ENCODE measurements around the gene PDE7B. TPM values are rescaled to one million over a fixed set of nuclear protein-coding genes. Genes with fewer than 3 reads are reported as not detected.

PDE7B gene
- total and polyA plus RNA-seq, 9 of the 15 experiments (the other 6 are each of a cell fraction or from before 2014, with no cell fraction given) = 0.01 TPM; not detected in 8

DNA sequence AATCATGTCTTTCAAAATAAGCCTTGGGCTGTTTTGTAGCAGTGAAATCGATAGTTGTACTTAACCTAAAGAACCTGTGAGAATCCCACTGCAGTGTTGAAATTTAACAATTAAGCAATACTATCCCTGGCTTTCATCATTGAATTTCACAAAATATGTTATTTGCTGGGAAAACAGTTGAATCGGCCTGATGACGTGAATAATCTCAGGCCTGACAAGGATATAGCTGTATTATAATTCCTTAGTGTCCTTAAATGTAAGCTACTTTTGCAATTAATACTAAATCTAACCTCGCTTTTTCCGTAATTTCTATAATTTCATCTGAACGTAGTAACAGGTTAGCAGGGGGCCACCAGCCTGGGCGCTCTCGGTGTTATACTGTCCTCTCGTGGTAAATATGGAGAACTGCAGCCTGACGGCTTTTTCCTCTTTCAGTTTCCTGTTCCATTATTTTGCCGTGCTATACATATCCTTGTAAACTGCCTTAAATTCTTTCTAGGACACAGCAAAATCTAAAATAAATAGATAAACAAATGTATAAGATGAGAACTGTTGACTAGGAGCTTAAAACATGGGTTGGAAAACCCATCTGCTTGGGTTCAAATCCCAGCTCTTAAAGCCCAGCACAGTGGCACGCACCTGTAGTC is 374.6 kb downstream of the PDE7B start (continued):
- TF ChIP-seq, protein P1, sequence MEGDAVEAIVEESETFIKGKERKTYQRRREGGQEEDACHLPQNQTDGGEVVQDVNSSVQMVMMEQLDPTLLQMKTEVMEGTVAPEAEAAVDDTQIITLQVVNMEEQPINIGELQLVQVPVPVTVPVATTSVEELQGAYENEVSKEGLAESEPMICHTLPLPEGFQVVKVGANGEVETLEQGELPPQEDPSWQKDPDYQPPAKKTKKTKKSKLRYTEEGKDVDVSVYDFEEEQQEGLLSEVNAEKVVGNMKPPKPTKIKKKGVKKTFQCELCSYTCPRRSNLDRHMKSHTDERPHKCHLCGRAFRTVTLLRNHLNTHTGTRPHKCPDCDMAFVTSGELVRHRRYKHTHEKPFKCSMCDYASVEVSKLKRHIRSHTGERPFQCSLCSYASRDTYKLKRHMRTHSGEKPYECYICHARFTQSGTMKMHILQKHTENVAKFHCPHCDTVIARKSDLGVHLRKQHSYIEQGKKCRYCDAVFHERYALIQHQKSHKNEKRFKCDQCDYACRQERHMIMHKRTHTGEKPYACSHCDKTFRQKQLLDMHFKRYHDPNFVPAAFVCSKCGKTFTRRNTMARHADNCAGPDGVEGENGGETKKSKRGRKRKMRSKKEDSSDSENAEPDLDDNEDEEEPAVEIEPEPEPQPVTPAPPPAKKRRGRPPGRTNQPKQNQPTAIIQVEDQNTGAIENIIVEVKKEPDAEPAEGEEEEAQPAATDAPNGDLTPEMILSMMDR (IDR thresholded peaks at IDR 0.05 in 2 of 3, conservative IDR thresholded peaks at IDR 0.05 in 1 of 3; ENCODE audit: insufficient read depth in 2 of 3, low read depth in 1 of 3, low read length in 3 of 3) = peak; percentile 96 to 99 (median 99)
- no peak for TF ChIP-seq RCOR1 (IDR thresholded peaks at IDR 0.05; ENCODE audit: borderline replicate concordance in 1 of 2, low read depth in 2 of 2, low read length in 2 of 2)
- TF ChIP-seq PYGO2 (tag; IDR thresholded peaks at IDR 0.05) = no peak
- no peak for TF ChIP-seq YBX1 (IDR thresholded peaks at IDR 0.05)
- no peak; the same call in 1 of the 2 replicates for TF ChIP-seq TFAP4 (CRISPR knock-in tag; IDR thresholded peaks at IDR 0.05; ENCODE audit: borderline replicate concordance)
- TF ChIP-seq PRMT5 (CRISPR knock-in tag; IDR thresholded peaks at IDR 0.05) = no peak
- TF ChIP-seq EHMT2 (IDR thresholded peaks at IDR 0.05) = no peak
- TF ChIP-seq ZNF707 (CRISPR knock-in tag; conservative IDR thresholded peaks at IDR 0.05) = no peak
- no peak for TF ChIP-seq TAL1 (IDR thresholded peaks at IDR 0.05)
- TF ChIP-seq MTA1 (IDR thresholded peaks at IDR 0.05; ENCODE audit: borderline replicate concordance) = no peak
- no peak for TF ChIP-seq E2F1 (CRISPR knock-in tag; IDR thresholded peaks at IDR 0.05)
- TF ChIP-seq HDAC8 (tag; IDR thresholded peaks at IDR 0.05) = 0 out of 2 replicates have a peak, but pooled peaks have one; percentile 34
- TF ChIP-seq CBFA2T2 (conservative IDR thresholded peaks at IDR 0.05) = no peak
- peak; percentile 64; the same call in 1 of the 2 replicates for TF ChIP-seq ZNF584 (CRISPR knock-in tag; IDR thresholded peaks at IDR 0.05; ENCODE audit: low read depth)
- no peak for TF ChIP-seq MCM7 (IDR thresholded peaks at IDR 0.05)
- no peak for TF ChIP-seq KLF6 (CRISPR knock-in tag; IDR thresholded peaks at IDR 0.05; ENCODE audit: borderline replicate concordance)
- TF ChIP-seq SAFB (IDR thresholded peaks at IDR 0.05; ENCODE audit: borderline replicate concordance, low read depth, low read length) = no peak
- peak; percentile 99 for TF ChIP-seq DEAF1 (CRISPR knock-in tag; IDR thresholded peaks at IDR 0.05)
- no peak for TF ChIP-seq TEAD1 (CRISPR knock-in tag; IDR thresholded peaks at IDR 0.05)
- no peak for TF ChIP-seq ATF1 (CRISPR knock-in tag; IDR thresholded peaks at IDR 0.05)
- peak; percentile 50 for TF ChIP-seq ATF1 (tag; IDR thresholded peaks at IDR 0.05)
- TF ChIP-seq CHD4 (IDR thresholded peaks at IDR 0.05; ENCODE audit: insufficient read depth, insufficient replicate concordance, low read depth, low read length, poor library complexity, severe bottlenecking) = no peak
- TF ChIP-seq KLF16 (IDR thresholded peaks at IDR 0.05) = peak; percentile 34; the same call in 1 of the 2 replicates
